HG02610 (cell line): ENCODE results near the gene CHMP2A.

ENCODE experiments used
- ATAC-seq: cut with Tn5 transposase; IDR thresholded peaks from one replicate; pipeline ENCODE4 v1.9.1; 2021; ENCODE audit warnings: mild to moderate bottlenecking, moderate library complexity; ENCODE audit not compliant: unreplicated experiment

The CHMP2A gene

GRCh38 chr19:58556622-58557220 lies 1.8 kb upstream of the CHMP2A start:
- ATAC-seq = no peak

DNA sequence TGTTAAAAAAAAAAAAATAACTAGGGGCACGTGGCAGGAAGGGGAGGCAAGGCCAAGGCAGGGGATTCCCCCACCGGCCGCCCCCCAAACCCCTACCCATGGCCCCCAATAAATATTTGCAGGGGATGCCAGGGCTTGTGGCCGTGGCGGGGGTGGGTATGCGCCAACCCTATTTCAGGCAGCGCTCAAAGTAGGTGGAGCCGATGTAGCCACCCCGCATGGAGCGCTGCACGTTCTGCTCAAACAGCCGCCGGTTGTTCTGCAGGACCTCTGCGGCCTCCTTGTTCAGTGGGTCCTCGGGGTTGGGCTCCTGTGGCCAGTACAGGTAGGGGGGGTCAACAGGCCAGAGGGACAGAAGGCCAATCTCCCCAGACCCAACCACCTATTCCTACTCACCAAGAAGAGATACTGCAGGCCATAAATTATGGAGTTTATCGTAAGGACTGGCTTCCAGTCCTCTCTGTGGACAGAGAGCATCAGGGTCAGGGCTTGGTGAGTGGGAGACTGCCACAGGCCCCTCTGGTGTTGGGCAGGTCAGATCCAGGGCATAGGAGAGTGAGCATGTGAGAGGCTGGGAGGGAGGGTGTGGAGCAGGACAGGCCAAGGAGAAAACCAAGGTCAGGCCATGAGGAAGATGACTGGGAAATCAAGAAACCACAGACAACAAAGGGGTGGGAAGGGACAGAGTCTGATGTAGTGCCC lies 1.2 kb upstream of the CHMP2A start:
- no peak for ATAC-seq

DNA sequence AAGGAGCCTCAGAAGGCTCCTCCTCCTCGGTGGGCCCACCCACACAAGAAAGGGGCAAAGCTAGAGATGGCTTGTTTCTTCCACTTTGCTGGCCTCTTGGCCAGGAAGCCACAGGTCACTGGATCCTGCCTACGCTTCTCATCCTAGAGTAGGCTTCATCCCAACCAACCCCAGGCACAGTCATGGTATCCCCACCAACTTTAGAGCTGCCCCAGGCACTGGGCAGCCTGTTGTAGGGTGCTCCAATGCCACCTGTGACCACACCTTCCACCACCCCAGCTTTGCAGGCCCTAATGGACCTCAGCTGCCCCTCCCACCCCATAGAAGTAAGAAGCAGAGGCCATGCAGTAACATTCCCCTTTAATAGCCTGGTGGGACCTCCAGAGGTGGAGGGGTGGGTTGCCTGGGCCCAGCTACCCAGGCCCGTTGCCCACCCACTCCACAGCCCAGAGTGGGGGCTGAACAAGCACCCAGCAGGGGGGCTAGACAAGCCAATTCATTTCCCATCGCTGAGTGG lies 522 bp upstream of the CHMP2A start:
- ATAC-seq = no peak

DNA sequence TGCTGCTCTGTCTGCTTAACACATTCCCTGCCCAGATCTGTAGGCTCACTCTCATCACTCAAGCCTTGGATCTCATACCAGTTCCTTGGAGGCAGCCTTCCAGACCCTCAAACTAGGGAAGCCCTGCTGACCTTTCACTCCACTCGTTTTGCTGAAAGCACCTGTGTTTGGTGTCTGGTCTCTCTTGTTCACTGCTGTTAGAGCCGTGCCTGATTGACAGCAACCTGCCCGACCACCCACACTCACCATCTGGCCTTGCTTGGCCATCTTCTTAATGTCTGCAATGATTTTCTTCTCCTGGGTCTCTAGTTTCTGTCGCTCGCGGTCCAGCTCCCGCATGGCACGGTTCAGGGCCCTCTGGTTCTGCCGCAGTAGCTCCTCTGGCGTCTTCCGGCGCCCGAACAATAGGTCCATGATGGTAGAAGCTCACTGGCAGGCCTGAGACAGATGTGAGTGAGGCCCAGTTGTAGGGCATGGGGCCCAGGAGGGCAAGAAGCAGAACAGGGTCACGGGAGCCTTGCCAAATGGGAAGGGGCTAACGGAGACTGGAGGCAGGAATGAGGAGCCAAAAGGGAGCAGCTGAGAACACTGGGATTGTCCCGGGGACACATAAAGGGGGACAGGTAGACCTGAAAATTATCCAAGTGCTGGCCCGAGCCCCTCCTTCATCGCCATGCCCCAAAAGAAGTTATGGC lies 959 bp downstream of the CHMP2A start:
- no peak for ATAC-seq

DNA sequence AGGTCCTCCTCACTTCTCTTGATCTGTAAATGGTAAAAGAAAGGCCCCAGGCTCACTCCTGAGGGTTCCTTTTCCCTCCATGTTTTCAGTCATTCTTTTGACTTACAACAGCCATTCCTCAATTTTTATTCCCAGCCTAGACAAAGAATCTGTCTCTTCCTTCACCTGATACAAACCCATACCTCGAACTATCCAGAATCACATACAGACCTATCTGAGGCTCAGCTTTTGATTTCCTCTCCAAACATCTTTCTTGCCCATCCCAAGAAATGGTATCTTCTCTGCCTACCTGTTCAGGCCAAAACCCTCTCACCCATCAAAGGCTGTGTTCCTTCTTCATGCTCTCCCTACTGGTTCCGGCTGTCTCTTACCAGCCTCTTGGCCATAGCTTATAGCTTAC lies 2.2 kb downstream of the CHMP2A start:
- no peak for ATAC-seq

- ATAC-seq = no peak
Observed at GRCh38 chr19:58551577-58552471, 3.1 kb downstream of the CHMP2A start.

- ATAC-seq = no peak
Observed at GRCh38 chr19:58551123-58551497, 3.8 kb downstream of the CHMP2A start.

- no peak for ATAC-seq
Observed at GRCh38 chr19:58550362-58551122, 4.4 kb downstream of the CHMP2A start.

DNA sequence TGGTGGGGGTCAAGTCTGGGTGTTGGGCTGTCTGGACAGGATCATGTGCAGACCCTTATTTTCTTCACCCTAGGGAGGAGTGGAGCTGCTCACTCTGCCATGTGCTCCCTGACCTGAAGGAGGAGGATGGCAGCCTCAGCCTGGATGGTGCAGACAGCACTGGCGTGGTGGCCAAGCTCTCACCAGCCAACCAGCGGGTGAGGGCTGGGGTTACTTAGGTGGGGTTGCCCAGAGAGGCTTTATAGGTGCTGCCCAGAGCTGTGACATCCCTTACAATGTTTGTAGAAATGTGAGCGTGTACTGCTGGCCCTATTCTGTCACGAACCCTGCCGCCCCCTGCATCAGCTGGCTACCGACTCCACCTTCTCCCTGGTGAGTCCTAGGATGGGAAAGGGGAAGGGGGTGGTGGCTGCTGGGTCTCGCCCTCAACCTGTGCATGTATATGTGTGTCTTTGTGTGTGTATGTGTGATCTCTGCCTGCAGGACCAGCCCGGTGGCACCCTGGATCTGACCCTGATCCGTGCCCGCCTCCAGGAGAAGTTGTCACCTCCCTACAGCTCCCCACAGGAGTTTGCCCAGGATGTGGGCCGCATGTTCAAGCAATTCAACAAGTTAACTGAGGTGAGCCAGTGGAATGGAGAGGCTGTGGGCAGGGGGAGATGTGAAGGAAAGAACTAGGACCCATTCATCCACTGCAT lies 5.1 kb downstream of the CHMP2A start:
- no peak for ATAC-seq

DNA sequence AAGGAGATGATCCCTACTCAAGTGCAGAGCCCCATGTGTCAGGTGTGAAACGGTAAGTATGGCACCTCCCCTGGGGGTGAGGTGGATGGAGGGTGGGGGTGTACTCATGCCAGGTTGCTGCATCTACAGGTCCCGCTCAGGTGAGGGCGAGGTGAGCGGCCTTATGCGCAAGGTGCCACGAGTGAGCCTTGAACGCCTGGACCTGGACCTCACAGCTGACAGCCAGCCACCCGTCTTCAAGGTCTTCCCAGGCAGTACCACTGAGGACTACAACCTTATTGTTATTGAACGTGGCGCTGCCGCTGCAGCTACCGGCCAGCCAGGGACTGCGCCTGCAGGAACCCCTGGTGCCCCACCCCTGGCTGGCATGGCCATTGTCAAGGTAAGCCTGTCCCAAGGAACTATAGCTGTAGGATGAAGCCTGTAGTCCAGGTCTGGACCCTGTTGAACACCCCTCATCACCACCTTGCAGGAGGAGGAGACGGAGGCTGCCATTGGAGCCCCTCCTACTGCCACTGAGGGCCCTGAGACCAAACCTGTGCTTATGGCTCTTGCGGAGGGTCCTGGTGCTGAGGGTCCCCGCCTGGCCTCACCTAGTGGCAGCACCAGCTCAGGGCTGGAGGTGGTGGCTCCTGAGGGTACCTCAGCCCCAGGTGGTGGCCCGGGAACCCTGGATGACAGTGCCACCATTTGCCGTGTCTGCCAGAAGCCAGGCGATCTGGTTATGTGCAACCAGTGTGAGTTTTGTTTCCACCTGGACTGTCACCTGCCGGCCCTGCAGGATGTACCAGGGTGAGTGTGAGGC lies 5.8 kb downstream of the CHMP2A start:
- ATAC-seq = no peak

DNA sequence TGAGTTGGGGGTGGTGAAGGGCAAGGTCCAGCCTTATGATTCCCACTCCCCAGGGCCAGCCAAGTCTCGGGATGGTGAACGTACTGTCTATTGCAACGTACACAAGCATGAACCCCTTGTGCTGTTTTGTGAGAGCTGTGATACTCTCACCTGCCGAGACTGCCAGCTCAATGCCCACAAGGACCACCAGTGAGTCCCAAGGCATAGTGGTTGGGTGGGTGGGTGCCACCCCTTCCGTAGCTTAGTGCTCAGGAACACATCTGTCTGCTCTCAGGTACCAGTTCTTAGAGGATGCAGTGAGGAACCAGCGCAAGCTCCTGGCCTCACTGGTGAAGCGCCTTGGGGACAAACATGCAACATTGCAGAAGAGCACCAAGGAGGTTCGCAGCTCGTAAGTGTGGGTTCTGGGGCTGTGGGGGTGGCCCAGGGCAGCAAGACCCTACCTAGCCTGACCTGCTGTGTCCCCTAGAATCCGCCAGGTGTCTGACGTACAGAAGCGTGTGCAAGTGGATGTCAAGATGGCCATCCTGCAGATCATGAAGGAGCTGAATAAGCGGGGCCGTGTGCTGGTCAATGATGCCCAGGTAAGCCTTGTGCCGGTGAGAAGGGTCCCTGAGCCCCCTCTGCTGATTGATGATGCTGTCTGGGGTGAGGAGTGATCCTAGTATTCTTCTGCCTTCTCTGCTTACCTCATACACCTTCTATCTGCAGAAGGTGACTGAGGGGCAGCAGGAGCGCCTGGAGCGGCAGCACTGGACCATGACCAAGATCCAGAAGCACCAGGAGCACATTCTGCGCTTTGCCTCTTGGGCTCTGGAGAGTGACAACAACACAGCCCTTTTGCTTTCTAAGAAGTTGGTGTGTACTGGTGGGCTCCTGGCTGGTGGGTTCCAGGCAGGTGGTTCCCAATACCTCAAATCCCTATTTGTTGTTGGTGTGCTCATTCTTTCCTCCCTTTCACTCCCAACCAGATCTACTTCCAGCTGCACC lies 7.3 kb downstream of the CHMP2A start:
- no peak for ATAC-seq

DNA sequence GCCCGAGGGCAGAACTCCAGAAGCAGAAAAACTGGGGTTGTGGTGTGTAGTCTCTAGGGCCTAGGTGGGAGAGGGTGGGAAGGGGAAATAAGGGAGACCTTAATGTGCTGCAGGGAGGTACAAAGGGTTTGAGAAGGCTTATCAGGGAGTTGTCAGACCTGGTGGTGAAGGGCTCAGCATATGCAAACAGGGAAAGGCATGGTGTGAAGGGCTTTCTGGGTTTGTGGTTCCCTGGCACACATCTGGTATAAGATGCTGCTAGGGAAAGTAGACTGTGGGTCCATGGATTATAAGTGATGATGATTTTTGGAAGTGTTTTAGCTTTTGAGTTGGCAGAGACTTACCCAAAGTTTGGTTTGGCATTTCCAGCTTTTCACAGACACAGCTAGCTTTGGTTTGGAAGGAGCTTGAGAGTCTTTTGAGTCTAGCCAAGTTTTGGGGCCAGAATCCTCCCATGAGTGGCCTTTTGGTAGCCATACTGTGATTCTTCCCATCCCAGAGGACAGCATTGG lies 8.8 kb downstream of the CHMP2A start:
- no peak for ATAC-seq

DNA sequence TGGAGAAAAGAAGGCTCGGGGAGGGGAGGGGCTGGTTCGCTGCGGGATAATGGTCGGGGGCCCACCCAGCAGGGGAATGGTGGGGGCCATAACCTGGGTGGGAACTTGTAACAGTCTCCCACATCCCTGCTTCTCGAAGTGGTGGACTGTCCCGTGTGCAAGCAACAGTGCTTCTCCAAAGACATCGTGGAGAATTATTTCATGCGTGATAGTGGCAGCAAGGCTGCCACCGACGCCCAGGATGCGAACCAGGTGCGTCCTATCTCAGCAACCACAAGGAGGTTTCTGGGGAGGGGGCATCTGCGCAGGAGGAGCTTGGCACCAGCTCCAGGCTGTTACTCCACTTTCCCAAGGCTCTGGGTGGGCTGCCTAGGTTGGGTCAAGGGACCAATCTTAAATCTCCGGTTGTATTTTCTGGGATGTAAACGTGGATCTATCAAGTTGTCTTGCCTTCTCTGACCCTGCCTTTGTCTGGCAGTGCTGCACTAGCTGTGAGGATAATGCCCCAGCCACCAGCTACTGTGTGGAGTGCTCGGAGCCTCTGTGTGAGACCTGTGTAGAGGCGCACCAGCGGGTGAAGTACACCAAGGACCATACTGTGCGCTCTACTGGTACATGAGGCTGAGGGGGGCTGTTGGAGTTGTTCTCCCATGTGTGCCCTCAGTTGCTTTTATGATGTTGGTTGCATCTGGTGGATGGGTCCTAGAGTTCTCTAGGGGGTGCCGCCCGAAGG lies 9.5 kb downstream of the CHMP2A start:
- ATAC-seq = no peak

- ATAC-seq = peak; percentile 49
Observed at GRCh38 chr19:58544591-58545285, 10.2 kb downstream of the CHMP2A start.

DNA sequence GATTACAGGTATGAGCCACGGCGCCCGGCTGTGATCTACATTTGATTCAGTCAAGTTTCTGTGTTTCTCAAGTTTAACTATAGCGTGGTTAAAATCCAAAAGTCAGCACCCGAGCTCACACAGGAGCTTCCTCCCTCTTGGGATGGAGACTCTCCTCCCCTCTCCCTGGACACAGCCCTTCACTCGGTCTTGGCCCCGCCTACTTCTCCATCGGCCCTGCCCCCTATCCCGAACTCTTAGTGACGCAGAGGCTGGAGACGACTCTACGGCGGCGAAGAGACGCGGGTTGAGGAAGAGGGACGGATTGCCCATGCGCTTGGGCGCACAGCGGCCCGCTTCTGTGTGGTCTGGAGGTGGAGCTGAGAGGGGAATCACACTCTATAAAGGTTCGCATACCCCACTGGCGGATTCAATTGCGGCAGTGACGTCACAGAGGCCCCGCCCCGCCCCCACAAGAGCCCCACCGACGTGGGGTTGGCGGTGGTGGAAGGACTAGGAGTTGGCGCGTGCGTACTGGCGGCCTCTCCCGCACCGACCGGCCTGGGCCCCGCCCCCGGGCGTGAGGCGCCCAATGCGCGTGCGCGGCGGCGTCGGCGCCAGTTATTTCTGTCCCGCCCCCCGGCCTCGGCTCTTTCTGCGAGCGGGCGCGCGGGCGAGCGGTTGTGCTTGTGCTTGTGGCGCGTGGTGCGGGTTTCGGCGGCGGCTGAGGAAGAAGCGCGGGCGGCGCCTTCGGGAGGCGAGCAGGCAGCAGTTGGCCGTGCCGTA lies 10.9 kb downstream of the CHMP2A start, which contains the start of gene TRIM28:
TRIM28 (plus strand) TSS at position 239 of the 765 bp plus-strand sequence. CDS start 694 bp downstream, outside the sequence.
- ATAC-seq = peak; percentile 78
